GM12878 (cell line): ENCODE data around the gene CD55.

Experiments
- ASH2L ChIP-seq: fragments of 300-600, 200-600 bp; sonication (generic); IDR thresholded peaks from 2 replicates; pipeline ENCODE4 v1.6.1; 2017; ENCODE audit warnings: low read depth, mild to moderate bottlenecking, borderline replicate concordance
- EGR1 ChIP-seq, 2 experiments: IDR thresholded peaks; 1 replicate in 1 of 2; 2 replicates in 1 of 2; pipeline ENCODE4 v1.6.1; 2011 to 2012; ENCODE audit warnings: low read depth in 2 of 2, low read length in 2 of 2, borderline replicate concordance in 1 of 2, mild to moderate bottlenecking in 1 of 2, moderate library complexity in 1 of 2
- POLR2A ChIP-seq: IDR thresholded peaks from 2 replicates; pipeline ENCODE4 v1.6.1; 2011; ENCODE audit warnings: low read depth, mild to moderate bottlenecking, low read length
- RFX5 ChIP-seq: IDR thresholded peaks from 2 replicates; pipeline ENCODE4 v1.6.1; 2011; ENCODE audit warnings: low read depth, low read length, improper control_type of control experiment

GRCh38 chr1:207335695-207336363 is 14.4 kb downstream of the CD55 start:
- no peak for TF ChIP-seq EGR1 (IDR thresholded peaks at IDR 0.05; ENCODE audit: borderline replicate concordance in 1 of 2, low read depth in 2 of 2, low read length in 2 of 2)
- TF ChIP-seq ASH2L, result no peak
- no peak for TF ChIP-seq RFX5
- no peak for TF ChIP-seq POLR2A
